ENCODE results near the gene PKD2L1.
"Not testable (repeated sequence)": the region's sequence is repeated elsewhere in the genome, so short reads cannot be mapped to it uniquely, and the experiment has no call there.

PKD2L1 gene

DNA sequence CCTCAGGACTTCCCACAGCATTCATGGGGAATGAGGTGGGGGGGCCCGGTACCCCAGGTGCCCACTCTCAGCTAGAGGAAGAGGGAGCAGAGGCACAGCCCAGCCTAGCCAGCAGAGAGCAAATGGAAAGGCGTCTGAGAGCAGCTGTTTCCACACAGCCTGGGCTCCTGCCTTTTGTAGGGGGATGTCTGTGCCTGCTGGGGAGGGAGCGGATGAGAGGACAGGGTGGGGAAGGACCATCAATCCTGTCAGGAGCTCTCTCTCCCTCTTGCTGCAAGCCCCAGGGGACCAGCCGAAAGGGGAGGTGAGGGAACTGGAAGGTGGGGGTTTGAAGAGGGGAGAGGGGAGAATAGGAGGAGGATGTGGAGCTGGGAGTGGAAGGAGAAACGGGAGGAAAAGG lies at the start of gene PKD2L1:
PKD2L1 (minus strand) TSS at position 150 of the 400 bp plus-strand sequence; CDS start at position 25, 125 bp downstream.
- DNase-seq (ENCODE audit: low spot score) = no peak

DNA sequence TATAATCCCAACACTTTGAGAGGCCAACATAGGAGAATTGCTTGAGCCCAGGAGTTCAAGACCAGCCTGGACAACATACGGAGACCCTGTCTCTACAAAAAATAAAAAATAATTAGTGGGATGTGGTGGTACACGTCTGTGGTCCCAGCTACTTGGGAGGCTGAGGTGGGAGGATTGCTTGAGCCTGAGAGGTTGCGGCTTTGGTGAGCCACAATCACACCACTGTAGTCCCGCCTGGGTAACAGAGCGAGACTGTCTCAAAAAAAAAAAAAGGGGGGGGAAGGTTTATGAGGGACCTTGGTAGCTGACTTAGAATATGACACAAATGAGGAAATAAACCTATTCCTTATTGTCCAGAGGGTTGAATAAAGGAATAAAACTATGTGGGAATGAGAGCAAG lies 47.8 kb upstream of the PKD2L1 start:
- DNase-seq (ENCODE audit: low spot score) = no peak

DNA sequence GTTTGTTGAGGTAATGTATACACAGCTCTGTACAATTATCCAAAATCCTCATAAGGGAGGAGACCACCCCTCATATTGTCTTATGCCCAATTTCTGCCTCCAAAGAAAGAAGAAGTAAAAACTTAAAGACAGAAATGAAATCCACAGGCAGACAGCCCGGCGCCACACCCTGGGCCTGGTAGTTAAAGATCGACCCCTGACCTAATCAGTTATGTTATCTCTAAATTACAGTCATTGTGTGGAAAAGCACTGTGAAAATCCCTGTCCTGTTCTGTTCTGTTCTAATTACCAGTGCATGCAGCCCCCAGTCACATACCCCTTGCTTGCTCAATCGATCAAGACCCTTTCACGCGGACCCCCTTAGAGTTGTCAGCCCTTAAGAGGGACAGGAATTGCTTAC lies 46.6 kb upstream of the PKD2L1 start:
- not testable (repeated sequence) for DNase-seq (ENCODE audit: low spot score)

DNA sequence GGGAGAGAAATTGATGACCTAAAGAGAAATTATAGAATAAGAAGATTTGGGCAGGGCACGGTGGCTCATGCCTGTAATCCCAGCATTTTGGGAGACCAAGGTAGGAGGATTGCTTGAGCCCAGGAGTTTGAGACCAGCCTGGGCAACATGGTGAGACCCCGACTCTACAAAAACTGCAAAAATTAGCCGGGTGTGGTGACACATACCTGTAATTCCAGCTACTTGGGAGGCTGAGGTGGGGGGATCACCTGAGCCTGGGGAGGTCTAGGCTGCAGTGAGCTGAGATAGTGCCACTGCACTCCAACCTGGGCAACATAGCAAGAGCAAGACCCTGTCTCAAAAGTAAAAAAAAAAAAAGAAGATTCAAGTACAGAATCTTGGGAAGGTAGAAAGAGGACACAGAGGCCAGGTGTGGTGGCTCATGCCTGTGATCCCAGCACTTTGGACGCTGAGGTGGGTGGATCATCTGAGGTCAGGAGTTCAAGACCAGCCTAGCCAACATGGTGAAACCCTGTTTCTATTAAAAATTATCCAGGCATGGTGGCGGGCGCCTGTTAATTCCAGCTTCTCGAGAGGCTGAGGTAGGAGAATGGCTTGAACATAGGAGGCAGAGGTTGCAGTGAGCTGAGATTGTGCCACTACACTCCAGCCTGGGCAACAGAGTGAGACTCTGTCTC lies 44.8 kb upstream of the PKD2L1 start:
- not testable (repeated sequence) for DNase-seq (ENCODE audit: low spot score)

DNA sequence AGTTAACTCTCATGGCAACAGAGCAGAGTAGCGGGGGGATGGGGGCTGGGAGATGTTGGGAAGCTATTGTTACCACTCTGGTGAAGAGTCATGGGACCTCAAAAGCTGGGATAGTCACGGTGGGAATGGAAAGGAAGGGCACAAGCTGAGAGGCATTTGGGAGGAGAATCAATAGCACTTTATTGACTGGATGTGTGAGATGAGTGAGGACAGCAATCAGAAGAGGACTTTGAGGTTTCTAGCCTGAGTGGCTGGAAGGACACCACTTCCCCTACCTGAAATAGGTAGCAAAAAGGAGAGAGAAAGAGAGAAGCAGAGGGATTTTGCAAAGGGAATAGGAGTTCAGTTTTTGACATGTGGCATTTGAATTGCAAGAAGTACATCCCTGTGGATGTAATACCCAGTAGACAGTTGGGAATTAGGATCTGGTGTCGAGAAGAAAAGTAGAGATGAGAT lies 44.2 kb upstream of the PKD2L1 start:
- no peak for DNase-seq (ENCODE audit: low spot score)

DNA sequence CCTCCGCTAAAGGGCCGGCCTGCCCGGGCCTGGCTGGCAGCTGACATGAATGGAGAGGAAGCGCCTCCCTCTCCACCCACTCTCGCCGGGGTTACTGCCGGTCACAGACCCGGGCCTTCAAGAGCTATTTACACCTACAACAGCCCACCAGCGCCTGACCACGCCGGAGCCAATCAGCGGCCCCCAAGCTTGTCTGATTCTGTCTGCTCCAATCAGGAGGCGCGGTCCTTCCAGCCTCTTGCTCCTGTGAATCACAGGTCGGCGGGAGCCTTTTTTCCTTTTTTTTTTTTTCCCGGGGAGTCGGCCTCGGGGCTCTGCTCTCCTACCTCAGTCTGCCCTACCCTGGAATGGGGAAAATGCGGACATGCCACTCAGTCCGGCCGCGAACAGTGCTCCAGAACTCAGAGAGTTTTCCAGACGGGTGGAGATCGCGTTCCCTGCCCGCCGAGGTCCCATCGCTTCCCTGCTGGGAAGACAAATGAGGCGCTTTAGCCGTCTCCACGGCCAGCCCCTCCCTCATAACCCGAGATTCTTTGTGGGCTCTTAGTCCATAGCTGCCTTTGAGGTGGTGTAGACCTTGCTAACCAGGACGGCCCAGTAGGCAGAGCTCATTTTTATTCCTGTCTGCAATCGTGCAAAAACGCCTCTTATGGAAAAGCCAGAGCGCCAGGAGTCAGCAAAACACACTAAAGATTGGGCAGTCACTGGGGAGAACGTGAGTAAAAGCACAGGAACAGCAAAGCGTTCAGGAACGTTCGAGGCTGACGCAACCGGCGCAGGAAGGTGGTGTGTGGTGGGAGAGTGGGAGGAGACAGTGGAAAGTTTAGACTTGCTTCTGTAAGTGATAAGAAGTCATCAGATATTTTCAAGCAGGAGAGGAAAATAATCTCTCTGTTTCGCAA lies 43.5 kb upstream of the PKD2L1 start:
- peak; percentile 97 for DNase-seq (ENCODE audit: low spot score)

DNA sequence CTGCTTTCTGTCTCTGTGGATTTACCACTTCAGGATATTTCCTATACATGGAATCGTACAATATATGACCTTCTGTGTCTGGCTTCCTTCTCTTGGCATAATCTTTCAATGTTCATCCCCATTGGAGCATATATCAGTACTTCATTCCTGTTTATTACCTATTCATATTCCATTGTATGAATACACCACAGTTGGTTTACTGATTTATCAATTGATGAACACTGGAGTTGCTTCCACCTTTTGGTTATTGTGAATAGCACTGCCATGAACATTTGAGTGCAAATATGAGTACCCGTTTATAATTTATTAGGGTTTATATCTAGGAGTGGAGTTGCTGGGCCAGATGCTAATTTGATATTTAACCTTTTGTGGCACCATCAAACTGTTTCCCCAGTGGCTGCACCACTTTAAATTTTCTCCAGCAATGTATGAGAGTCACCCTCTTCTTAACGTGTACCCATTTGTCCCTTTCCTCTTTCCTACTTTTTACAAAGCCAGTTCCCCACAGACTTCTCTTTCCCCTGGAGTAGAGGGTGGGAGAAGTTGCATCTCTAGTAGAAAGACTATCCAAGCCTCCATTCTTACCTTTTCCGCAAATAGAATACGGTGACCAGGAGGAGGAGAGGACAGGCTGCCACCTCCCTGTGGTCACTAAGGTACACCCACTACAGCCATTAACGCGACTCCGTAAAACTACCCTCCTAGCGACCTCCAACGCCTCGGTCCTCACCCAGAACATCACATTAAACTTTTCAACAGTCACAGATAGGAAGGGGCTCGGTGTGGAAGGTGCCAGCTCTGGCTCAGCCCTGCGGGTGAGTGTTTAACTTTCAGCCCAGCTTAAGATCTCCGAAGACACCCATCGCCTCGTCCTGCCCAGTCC lies 42.6 kb upstream of the PKD2L1 start:
- DNase-seq (ENCODE audit: low spot score) = no peak

DNA sequence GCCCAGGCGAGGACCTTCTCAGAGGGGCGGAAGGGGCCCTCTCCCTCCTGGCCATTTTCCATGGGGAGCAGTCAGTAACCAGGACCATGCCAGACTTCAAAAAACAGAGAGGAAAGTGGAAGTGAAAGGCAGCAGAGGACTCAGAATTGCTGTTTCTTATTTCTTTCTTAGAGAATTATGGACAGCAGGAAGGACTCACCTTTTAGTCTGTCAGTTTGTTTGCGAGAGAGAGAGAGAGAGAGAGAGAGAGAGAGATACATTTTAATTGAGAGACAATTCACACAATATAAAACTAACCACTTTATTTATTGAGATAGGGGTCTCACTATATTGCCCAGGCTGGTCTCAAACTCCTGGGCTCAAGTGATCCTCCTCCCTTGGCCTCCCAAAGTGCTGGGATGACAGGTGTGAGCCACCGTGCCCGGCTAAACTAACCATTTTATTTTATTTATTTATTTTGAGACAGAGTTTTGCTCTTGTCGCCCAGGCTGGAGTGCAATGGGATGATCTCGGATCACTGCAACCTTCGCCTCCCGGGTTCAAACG lies 41.5 kb upstream of the PKD2L1 start:
- DNase-seq (ENCODE audit: low spot score) = no peak

DNA sequence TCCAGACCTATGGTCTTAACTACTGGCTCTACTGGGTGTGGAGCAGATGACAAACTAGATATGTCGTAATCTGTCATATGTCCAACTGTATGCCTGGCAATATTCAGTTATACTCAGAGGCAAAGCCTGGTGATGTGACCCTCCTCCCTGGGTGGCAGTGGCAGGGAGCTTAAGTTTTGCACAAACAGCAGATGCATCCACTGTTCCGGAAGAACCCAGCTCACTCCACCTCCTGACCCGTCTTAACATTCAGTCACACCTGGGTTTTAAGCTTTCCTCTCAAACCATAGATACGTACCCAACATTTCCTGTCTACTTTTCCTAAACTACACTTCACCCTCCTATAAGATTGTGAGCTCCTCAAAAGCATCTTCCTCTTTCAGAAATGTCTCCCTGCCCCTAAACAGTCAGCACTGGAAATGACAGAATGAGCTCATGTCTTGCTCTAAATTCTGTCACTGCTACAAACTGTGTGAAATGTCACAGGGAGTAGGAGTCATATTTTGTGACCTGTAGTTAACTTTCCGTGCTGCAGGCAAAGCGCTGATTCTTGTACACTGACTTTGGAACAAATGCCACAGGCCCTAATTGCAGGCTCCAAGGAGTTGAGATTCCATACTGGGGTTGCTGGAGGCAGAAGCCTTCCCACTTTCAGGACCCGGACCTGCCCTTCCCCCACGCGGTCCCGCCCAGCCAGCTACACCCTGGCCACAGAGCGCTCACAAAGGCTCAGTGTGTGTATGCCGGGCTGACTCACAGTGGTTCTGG lies 40.9 kb upstream of the PKD2L1 start:
- peak; percentile 71 for DNase-seq (ENCODE audit: low spot score)

DNA sequence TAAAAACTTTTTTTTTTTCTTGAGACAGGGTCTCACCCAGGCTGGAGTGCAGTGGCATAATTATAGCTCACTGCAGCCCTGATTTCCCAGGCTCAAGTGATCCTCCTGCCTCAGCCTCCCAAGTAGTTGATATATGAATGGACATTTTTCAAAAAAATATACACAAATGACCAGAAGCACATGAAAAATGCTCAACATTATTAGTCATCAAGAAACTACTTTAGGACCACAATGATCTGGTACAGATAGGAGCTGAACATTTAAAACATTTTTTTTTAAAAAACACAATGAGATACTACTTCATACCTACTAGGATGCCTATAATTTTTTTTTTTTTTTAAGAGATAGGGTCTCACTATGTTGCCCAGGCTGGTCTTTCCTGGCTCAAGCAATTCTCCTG lies 38.7 kb upstream of the PKD2L1 start:
- DNase-seq (ENCODE audit: low spot score) = no peak

DNA sequence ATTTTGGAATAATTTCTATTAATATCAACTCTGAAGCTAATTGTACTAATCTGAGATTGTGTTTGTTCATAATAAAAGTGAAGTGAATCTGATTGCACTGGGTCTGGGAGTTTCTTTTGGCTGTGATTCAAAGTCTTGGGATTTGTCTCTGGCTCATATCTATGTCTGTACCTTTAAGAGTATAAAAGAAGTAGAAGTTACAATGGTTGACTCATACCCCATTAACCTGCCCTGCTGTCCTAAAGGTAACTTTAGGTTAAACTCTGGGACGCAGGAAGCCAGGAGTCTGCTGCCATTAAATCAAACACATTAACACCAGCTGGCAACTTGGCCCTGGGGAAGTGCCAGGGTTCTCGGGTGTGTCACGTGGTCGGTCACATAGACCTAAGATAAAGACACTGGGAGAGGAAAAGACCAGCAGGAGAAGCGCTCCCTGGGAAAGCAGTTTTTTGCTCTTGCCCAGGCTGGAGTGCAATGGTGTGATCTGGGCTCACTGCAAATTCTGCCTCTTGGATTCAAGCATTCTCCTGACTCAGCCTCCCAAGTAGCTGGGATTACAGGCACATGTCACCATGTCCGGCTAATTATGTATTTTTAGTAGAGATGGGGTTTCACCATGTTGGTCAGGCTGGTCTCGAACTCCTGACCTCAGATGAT lies 34.8 kb upstream of the PKD2L1 start:
- DNase-seq (ENCODE audit: low spot score) = peak; percentile 36

DNA sequence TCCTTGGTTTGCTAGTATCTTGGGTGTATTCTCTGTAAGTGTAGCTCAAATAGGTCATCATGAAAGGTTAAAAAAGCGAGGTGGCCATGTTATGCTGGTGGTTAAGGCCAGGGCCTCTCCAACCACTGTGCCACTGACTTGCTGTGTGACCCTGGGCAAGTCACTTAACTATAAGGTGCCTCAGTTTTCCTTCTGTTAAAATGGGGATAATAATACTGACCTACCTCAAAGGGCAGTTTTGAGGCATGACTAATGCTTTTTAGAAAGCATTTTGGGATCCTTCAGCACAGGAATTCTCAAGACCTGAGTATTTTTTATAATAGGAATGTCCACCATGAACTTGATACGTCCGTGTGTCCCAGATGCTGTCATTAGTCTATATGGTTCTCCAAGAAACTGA lies 34.1 kb upstream of the PKD2L1 start:
- no peak for DNase-seq (ENCODE audit: low spot score)

DNA sequence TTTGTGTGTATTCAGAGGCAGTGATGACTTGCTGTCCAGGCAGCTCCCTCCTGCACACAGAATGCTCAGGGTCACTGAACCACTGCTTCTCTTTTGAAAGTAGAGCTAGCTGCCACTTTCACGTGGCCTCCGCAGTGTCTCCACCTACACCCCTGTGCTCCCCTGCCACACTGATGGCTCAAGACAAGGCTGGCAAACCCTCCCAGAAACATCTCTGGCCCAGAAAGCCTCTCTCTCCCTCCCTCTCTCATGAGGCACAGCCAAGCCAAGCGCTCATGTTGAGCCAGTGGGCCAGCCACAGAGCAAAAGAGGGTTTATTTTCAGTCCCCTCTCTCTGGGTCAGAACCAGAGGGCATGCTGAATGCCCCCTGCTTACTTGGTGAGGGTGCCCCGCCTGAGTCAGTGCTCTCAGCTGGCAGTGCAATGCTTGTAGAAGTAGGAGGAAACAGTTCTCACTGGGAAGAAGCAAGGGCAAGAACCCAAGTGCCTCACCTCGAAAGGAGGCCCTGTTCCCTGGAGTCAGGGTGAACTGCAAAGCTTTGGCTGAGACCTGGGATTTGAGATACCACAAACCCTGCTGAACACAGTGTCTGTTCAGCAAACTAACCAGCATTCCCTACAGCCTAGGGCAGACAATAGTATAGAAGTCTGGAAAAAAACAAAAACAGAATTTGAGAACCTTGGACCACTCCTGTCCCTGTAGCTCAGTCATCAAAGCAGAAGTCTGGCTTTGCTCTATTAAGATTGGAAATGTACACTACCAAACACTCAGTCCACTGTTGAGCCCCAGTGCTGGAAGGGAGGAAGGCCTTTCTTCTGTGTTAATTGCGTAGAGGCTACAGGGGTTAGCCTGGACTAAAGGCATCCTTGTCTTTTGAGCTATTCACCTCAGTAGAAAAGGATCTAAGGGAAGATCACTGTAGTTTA lies 32.8 kb upstream of the PKD2L1 start:
- DNase-seq (ENCODE audit: low spot score) = no peak

DNA sequence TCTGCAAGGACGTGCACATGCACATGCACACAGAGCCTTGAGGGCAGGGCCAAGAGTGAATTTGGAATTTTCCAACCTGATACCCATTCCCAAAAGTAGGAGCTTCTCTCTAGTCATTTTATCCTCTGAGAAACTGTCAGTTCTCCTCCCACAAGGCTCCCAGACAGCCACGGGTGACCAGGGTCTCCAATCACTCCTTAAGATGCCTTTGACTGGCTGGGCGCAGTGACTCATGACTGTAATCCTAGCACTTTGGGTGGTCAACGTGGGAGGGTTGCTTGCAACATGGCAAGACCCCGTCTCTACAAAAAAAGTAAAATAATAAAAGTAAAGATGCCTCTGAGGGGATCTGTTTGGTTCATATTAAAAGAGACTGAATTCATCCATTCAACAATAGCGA lies 30.2 kb upstream of the PKD2L1 start:
- no peak for DNase-seq (ENCODE audit: low spot score)

DNA sequence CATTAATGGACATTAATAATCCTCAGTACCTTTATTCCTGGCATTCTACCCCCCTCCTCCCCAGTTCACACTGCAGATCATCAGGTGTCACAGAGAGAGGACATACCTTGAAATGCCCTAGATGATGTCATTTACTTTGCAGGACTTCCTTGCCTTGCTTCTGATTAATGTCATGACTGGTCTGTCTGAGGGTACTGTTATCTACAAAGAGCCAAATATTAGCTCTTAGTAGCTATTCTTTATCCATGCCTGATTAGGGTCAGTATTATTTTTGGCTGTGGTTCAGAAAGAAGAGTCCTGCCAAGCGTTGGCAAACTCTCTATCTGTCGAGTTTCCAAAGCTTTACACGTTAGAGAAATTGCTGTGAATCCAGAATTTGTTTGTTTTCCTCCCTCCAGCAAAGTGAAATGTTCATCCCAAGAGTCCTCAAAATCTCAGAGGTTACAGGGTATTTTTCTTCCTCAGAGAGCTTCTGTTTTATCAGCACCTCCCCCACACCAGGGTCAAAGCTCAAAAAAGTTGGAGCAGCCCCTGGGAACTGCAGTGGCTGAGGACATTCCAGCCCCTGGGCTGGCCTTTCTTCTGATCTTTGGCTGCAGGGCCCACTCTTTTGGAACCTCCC lies 29.6 kb upstream of the PKD2L1 start:
- DNase-seq (ENCODE audit: low spot score) = no peak

DNA sequence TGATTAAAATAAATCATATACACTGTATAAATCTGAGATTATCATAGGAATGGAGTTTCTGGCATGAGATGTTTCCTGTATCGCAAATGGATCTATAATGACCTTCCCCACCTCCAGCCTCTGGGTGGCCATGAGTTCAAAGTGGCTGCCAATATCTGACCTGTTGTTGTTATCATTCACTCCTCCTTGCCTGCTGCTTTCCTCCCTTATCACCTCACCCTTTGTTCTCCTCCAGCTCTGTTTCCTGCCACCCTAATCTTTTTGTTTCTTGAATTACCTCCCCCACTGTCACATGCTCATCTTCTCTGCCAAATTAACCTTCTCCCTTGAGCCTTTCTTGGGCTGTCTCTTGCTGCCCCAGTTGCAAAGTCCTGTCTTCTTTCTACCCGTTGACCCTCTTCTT lies 29.0 kb upstream of the PKD2L1 start:
- no peak for DNase-seq (ENCODE audit: low spot score)

DNA sequence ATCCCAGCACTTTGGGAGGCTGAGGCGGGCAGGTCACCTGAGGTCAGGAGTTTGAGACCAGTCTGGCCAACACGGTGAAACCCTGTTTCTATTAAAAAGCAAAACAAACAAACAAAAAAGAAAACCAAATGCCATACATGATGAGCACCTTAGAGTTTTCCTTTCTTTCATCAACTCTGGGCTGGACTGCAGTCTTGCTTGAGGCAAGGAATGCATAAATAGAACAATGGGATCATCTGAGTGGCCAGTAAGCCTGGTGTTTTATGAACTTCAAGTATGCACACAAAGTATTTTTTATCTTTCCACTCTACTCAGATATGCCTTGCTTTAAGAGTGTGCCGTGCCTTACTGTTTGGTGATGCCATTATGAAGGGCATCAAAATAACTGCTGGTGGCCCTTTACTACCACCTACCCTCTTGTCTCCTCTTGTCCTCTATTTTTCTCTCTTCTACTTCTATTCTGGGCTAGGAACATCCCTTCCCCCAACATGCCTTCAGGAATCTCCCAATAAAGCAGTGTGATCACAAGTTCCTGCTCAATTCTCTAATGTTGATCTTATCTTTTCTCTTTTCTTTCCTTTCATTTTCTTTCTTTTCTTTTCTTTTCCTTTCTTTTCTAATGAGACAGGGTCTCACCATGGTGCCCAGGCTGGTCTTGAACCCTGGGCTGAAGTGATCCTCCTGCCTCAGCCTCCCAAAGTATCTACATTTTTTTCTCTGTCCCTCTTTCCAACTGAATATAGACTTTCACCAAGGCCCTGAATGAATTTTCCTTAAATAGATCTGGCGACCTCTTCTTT lies 27.2 kb upstream of the PKD2L1 start:
- DNase-seq (ENCODE audit: low spot score) = no peak
